ENCODE results near the gene MED12L.

MED12L gene

DNA sequence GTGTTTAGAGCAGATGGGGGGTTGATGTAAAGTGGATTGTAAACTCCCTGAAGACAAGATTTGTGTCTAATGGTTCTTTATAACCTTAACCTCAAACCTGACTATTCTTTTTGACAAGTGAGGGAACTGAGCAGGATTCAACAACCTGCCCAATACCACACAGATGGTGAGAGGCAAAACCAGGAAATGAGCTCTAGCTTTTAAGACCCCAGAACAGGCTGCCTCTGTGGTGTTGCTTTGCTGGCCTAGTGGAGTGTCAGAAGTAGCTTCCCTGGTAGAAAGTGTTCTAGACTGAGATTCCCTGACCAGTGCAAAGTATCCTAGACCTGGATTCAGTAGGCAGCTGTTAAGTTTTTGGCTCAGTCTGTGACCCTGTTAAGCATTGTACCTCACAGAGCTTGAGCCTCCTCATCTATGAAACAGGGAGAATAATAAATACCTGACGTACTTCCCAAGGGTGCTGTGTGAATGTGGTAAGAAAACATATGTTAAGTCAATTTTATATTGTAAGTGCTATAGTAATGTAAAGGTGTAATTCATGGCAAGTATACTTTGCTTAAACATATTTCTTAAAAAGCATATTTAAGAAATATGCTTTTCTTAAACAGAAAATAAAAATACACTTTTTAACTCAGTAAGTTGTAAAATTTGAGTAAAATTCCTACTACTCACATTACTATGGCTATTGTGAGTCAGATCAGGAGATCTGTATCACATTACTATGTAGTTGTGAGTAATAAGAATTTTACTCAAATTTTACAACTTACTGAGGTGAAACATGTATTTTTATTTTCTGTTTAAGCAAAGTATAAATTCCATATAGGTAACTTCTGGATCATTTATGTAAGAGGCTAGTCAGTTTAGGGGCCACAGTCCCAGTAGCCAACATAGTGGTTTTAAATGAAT, 222.4 kb downstream of the MED12L start:
- Histone ChIP-seq H3K4me3 (ENCODE audit: low read length) (no peak overlapping the region), H3K27ac (ENCODE audit: low read length) (no peak overlapping the region), H4K20me1 (ENCODE audit: insufficient read depth, low read length) (no peaks in the 10 kb centered on the region), H3K27me3 (replicated peaks; ENCODE audit: insufficient read depth, low read length) (no peaks in the 10 kb centered on the region), H3K36me3 (replicated peaks; ENCODE audit: insufficient read depth, low read length) (no peaks in the 10 kb centered on the region), H2AFZ (ENCODE audit: low read length) (no peak overlapping the region), H3F3A (ENCODE audit: insufficient read depth, low read length) (no peaks in the 10 kb centered on the region), H3K9me2 (replicated peaks; ENCODE audit: insufficient read depth, low read length) (no peaks in the 10 kb centered on the region), H3K4me2 (ENCODE audit: low read depth, low read length) (no peak overlapping the region), H3K79me2 (ENCODE audit: low read length) (no peaks in the 10 kb centered on the region), H3K9me3 (replicated peaks; ENCODE audit: insufficient read depth, low read length) (no peaks in the 10 kb centered on the region), H3K4me1 (ENCODE audit: low read length) (peaks cover 11% of the 10 kb centered on the region), H3K9ac (ENCODE audit: low read length) (no peak overlapping the region)
- TF ChIP-seq EZH2 (optimal IDR thresholded peaks at IDR 0.05; ENCODE audit: low read depth, low read length): no peak
- TF ChIP-seq EZH2phosphoT487 (IDR thresholded peaks at IDR 0.05; ENCODE audit: low read length): no peak
- no peak for TF ChIP-seq CTCF (IDR thresholded peaks at IDR 0.05; ENCODE audit: low read length)
- no peak for DNase-seq

DNA sequence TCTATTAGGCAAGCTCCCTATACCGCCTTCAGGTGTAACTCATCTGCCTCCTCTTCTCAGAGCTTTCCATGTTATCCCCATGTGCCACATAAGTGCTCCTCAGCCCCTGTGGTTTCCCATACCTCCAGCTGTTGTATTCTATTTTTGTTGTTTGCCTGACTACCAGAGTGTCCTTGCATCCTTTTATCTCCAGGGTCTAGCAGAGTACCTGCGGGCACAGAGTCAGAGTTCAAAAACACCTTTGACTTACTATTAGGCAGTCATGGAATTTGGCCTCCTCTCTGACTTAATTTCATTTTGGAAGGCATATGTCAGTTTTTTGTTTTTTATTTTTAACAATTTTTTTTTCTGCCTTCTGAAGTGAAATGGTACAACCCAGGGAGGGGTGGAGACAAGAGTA, 224.1 kb downstream of the MED12L start:
- TF ChIP-seq EZH2phosphoT487 (IDR thresholded peaks at IDR 0.05; ENCODE audit: low read length): no peak
- no peak for TF ChIP-seq CTCF (IDR thresholded peaks at IDR 0.05; ENCODE audit: low read length)
- no peak for TF ChIP-seq EZH2 (optimal IDR thresholded peaks at IDR 0.05; ENCODE audit: low read depth, low read length)
- Histone ChIP-seq H3K4me1 (ENCODE audit: low read length) (peaks cover 11% of the 10 kb centered on the region), H4K20me1 (ENCODE audit: insufficient read depth, low read length) (no peaks in the 10 kb centered on the region), H3K27me3 (replicated peaks; ENCODE audit: insufficient read depth, low read length) (no peaks in the 10 kb centered on the region), H3K4me2 (ENCODE audit: low read depth, low read length) (no peak overlapping the region), H3K9ac (ENCODE audit: low read length) (no peak overlapping the region), H3K79me2 (ENCODE audit: low read length) (no peaks in the 10 kb centered on the region), H3F3A (ENCODE audit: insufficient read depth, low read length) (no peaks in the 10 kb centered on the region), H3K27ac (ENCODE audit: low read length) (no peak overlapping the region), H3K36me3 (replicated peaks; ENCODE audit: insufficient read depth, low read length) (no peaks in the 10 kb centered on the region), H3K4me3 (ENCODE audit: low read length) (no peak overlapping the region), H2AFZ (ENCODE audit: low read length) (no peak overlapping the region), H3K9me2 (replicated peaks; ENCODE audit: insufficient read depth, low read length) (no peaks in the 10 kb centered on the region), H3K9me3 (replicated peaks; ENCODE audit: insufficient read depth, low read length) (no peaks in the 10 kb centered on the region)
- DNase-seq: no peak

- no peak overlapping the region for H2AFZ ChIP-seq (ENCODE audit: low read length)
- TF ChIP-seq EZH2phosphoT487 (IDR thresholded peaks at IDR 0.05; ENCODE audit: low read length) (no peak), CTCF (IDR thresholded peaks at IDR 0.05; ENCODE audit: low read length) (no peak), EZH2 (optimal IDR thresholded peaks at IDR 0.05; ENCODE audit: low read depth, low read length) (no peak)
- H3K27ac ChIP-seq (ENCODE audit: low read length): no peak overlapping the region
- H3K27me3 ChIP-seq (replicated peaks; ENCODE audit: insufficient read depth, low read length): no peaks in the 10 kb centered on the region
- H3F3A ChIP-seq (ENCODE audit: insufficient read depth, low read length): no peaks in the 10 kb centered on the region
- no peaks in the 10 kb centered on the region for H3K79me2 ChIP-seq (ENCODE audit: low read length)
- no peaks in the 10 kb centered on the region for H3K36me3 ChIP-seq (replicated peaks; ENCODE audit: insufficient read depth, low read length)
- no peak overlapping the region for H3K4me3 ChIP-seq (ENCODE audit: low read length)
- no peak overlapping the region for H3K4me2 ChIP-seq (ENCODE audit: low read depth, low read length)
- H3K9me2 ChIP-seq (replicated peaks; ENCODE audit: insufficient read depth, low read length): no peaks in the 10 kb centered on the region
- H3K9ac ChIP-seq (ENCODE audit: low read length): no peak overlapping the region
- H4K20me1 ChIP-seq (ENCODE audit: insufficient read depth, low read length): no peaks in the 10 kb centered on the region
- H3K9me3 ChIP-seq (replicated peaks; ENCODE audit: insufficient read depth, low read length): no peaks in the 10 kb centered on the region
- no peak for DNase-seq
- H3K4me1 ChIP-seq (ENCODE audit: low read length): no peaks in the 10 kb centered on the region
Observed at GRCh38 chr3:151312972-151313371, 227.5 kb downstream of the MED12L start.
